HCT116 (cell line): ENCODE results near the gene SLC7A10.

ENCODE experiments used
- EZH2 ChIP-seq: fragments of 200-600 bp; sonication (generic); IDR thresholded peaks from 2 replicates; pipeline ENCODE4 v1.6.1; 2017; ENCODE audit warnings: antibody characterized with exemption, mixed run types
- FOSL1 ChIP-seq: IDR thresholded peaks from 2 replicates; pipeline ENCODE4 v1.6.1; 2012; ENCODE audit warnings: low read depth
- POLR2A ChIP-seq: IDR thresholded peaks from 2 replicates; pipeline ENCODE4 v1.7.0; 2011; ENCODE audit warnings: borderline replicate concordance; ENCODE audit not compliant: insufficient read depth, insufficient read length; ENCODE audit errors: extremely low read depth
- POLR2AphosphoS5 ChIP-seq: IDR thresholded peaks from 2 replicates; pipeline ENCODE4 v1.6.1; 2011; ENCODE audit warnings: mild to moderate bottlenecking, low read depth, low read length, moderate library complexity
- SP1 ChIP-seq: IDR thresholded peaks from 2 replicates; pipeline ENCODE4 v1.6.1; 2012; ENCODE audit warnings: low read depth
- TCF7L2 ChIP-seq: IDR thresholded peaks from 2 replicates; pipeline ENCODE4 v1.7.0; 2011; ENCODE audit warnings: borderline replicate concordance, inconsistent platforms; ENCODE audit not compliant: insufficient read depth, insufficient read length; ENCODE audit errors: extremely low read depth
- ZFX ChIP-seq: fragments of 450-650 bp; IDR thresholded peaks from 2 replicates; pipeline ENCODE4 v1.6.1; 2017
- ZNF274 ChIP-seq: fragments of 200-500 bp; sonication (Bioruptor generic); IDR thresholded peaks from 2 replicates; pipeline ENCODE4 v1.6.1; 2014; ENCODE audit warnings: mild to moderate bottlenecking, low read depth, low read length, inconsistent platforms
- TF ChIP-seq, protein P1 (sequence below), 3 experiments: fragments of 200-600 bp in 1 of 3; sonication (generic) in 1 of 3; IDR thresholded peaks in 2 of 3; conservative IDR thresholded peaks in 1 of 3; 2 replicates each; pipeline ENCODE4 v1.5.1; 2012 to 2017; ENCODE audit warnings: low read depth in 2 of 3, low read length in 2 of 3, antibody characterized with exemption in 1 of 3, borderline replicate concordance in 1 of 3, control low read depth in 1 of 3, mild to moderate bottlenecking in 1 of 3, mixed read lengths in 1 of 3, mixed run types in 1 of 3, moderate library complexity in 1 of 3; ENCODE audit not compliant: insufficient read depth in 1 of 3
- TF ChIP-seq, protein P2 (sequence below): IDR thresholded peaks from 2 replicates; pipeline ENCODE4 v1.6.1; 2012; ENCODE audit warnings: low read depth
- TF ChIP-seq, protein P3 (sequence below): IDR thresholded peaks from 2 replicates; pipeline ENCODE4 v1.6.1; 2012

DNA sequence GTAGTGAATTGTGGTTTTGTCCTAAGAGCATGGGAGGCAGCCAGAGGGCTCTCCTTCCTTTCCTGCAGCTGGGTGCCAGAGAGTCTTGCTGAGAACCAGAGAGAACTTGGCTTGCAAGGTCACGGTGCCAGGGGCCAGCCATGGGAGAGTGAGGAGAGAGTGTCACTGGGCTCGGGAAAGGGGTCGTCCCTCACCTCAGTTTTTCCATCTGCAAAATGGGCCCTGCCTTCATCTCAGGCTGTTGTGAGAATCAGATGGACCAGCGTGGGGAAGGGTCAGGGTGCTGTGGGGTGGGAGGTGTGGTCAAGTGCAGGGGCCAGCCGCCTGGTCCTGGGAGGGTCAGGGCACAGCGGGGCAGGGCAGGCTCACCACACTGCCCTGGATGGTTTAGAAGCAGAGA is 24.2 kb downstream of the SLC7A10 start:
- TF ChIP-seq, protein P1, sequence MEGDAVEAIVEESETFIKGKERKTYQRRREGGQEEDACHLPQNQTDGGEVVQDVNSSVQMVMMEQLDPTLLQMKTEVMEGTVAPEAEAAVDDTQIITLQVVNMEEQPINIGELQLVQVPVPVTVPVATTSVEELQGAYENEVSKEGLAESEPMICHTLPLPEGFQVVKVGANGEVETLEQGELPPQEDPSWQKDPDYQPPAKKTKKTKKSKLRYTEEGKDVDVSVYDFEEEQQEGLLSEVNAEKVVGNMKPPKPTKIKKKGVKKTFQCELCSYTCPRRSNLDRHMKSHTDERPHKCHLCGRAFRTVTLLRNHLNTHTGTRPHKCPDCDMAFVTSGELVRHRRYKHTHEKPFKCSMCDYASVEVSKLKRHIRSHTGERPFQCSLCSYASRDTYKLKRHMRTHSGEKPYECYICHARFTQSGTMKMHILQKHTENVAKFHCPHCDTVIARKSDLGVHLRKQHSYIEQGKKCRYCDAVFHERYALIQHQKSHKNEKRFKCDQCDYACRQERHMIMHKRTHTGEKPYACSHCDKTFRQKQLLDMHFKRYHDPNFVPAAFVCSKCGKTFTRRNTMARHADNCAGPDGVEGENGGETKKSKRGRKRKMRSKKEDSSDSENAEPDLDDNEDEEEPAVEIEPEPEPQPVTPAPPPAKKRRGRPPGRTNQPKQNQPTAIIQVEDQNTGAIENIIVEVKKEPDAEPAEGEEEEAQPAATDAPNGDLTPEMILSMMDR (IDR thresholded peaks at IDR 0.05 in 2 of 3, conservative IDR thresholded peaks at IDR 0.05 in 1 of 3; ENCODE audit: borderline replicate concordance in 1 of 3, insufficient read depth in 1 of 3, low read depth in 2 of 3, low read length in 2 of 3), result no peak
- TF ChIP-seq EZH2 (no peak), POLR2A (no peak), ZNF274 (no peak), FOSL1 (no peak), ZFX (no peak), POLR2AphosphoS5 (no peak), SP1 (no peak), TCF7L2 (no peak)
- TF ChIP-seq, protein P2, sequence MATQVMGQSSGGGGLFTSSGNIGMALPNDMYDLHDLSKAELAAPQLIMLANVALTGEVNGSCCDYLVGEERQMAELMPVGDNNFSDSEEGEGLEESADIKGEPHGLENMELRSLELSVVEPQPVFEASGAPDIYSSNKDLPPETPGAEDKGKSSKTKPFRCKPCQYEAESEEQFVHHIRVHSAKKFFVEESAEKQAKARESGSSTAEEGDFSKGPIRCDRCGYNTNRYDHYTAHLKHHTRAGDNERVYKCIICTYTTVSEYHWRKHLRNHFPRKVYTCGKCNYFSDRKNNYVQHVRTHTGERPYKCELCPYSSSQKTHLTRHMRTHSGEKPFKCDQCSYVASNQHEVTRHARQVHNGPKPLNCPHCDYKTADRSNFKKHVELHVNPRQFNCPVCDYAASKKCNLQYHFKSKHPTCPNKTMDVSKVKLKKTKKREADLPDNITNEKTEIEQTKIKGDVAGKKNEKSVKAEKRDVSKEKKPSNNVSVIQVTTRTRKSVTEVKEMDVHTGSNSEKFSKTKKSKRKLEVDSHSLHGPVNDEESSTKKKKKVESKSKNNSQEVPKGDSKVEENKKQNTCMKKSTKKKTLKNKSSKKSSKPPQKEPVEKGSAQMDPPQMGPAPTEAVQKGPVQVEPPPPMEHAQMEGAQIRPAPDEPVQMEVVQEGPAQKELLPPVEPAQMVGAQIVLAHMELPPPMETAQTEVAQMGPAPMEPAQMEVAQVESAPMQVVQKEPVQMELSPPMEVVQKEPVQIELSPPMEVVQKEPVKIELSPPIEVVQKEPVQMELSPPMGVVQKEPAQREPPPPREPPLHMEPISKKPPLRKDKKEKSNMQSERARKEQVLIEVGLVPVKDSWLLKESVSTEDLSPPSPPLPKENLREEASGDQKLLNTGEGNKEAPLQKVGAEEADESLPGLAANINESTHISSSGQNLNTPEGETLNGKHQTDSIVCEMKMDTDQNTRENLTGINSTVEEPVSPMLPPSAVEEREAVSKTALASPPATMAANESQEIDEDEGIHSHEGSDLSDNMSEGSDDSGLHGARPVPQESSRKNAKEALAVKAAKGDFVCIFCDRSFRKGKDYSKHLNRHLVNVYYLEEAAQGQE, result no peak
- TF ChIP-seq, protein P3, sequence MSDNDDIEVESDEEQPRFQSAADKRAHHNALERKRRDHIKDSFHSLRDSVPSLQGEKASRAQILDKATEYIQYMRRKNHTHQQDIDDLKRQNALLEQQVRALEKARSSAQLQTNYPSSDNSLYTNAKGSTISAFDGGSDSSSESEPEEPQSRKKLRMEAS, result no peak
